GM23338 (cell line): ENCODE measurements around the gene TNIP1. TPM values are rescaled to one million over a fixed set of nuclear protein-coding genes. Genes with fewer than 3 reads are reported as not detected.

ENCODE experiments used
- ATAC-seq: fragments of 200-7000 bp; cut with Tn5 transposase; 3 replicates; pipeline ENCODE4 v1.9.1; 2020
- DNase-seq: peaks from one replicate; pipeline ENCODE4 v3.0.0-alpha.2; 2015; ENCODE audit warnings: low spot score
- H2AFZ ChIP-seq: fragments of 200-600 bp; sonication (generic); 2 replicates; pipeline ENCODE4 v1.8.0; 2016; ENCODE audit warnings: antibody characterized with exemption, mild to moderate bottlenecking, moderate library complexity
- H3F3A ChIP-seq: fragments of 200-600 bp; sonication (generic); replicated peaks from 2 replicates; pipeline ENCODE4 v1.8.0; 2017; ENCODE audit warnings: antibody characterized with exemption, mixed run types, low read depth
- H3K27ac ChIP-seq: fragments of 200-600 bp; sonication (generic); 2 replicates; pipeline ENCODE4 v1.6.1; 2016; ENCODE audit warnings: low read depth
- H3K27me3 ChIP-seq: fragments of 200-600 bp; sonication (generic); 2 replicates; pipeline ENCODE4 v1.8.0; 2016; ENCODE audit warnings: mild to moderate bottlenecking, mixed run types, moderate library complexity; ENCODE audit not compliant: insufficient read depth
- H3K36me3 ChIP-seq: fragments of 200-600 bp; sonication (generic); 2 replicates; pipeline ENCODE4 v1.8.0; 2016; ENCODE audit warnings: mild to moderate bottlenecking; ENCODE audit not compliant: insufficient read depth
- H3K4me1 ChIP-seq: fragments of 200-600 bp; sonication (generic); 2 replicates; pipeline ENCODE4 v1.8.0; 2016; ENCODE audit warnings: mild to moderate bottlenecking, moderate library complexity; ENCODE audit not compliant: insufficient read depth
- H3K4me2 ChIP-seq: fragments of 200-600 bp; sonication (generic); 2 replicates; pipeline ENCODE4 v1.7.1; 2017; ENCODE audit warnings: mixed run types
- H3K4me3 ChIP-seq: fragments of 200-600 bp; sonication (generic); 2 replicates; pipeline ENCODE4 v1.6.1; 2016; ENCODE audit warnings: mixed run types
- H3K79me2 ChIP-seq: fragments of 200-600 bp; sonication (generic); replicated peaks from 2 replicates; pipeline ENCODE4 v1.8.0; 2017; ENCODE audit warnings: mild to moderate bottlenecking; ENCODE audit not compliant: insufficient read depth
- H3K9me2 ChIP-seq: fragments of 200-600 bp; sonication (generic); 2 replicates; pipeline ENCODE4 v1.8.0; 2017; ENCODE audit not compliant: insufficient read depth
- H4K20me1 ChIP-seq: fragments of 200-600 bp; sonication (generic); replicated peaks from 2 replicates; pipeline ENCODE4 v1.8.0; 2017; ENCODE audit warnings: mild to moderate bottlenecking; ENCODE audit not compliant: insufficient read depth
- H3K27ac Mint-ChIP-seq: 2 replicates; pipeline ENCODE4 v1.8.0; 2020; ENCODE audit warnings: inconsistent platforms, mild to moderate bottlenecking, moderate library complexity, mixed read lengths
- H3K27me3 Mint-ChIP-seq: 3 replicates; pipeline ENCODE4 v1.8.0; 2022; ENCODE audit warnings: low read depth, mild to moderate bottlenecking, moderate library complexity, mixed read lengths, inconsistent platforms; ENCODE audit not compliant: insufficient read depth, poor library complexity
- H3K36me3 Mint-ChIP-seq: 3 replicates; pipeline ENCODE4 v1.8.0; 2021; ENCODE audit warnings: low read depth, mild to moderate bottlenecking, inconsistent platforms, moderate library complexity, mixed read lengths
- H3K4me1 Mint-ChIP-seq: 3 replicates; pipeline ENCODE4 v1.8.0; 2020; ENCODE audit warnings: mild to moderate bottlenecking, inconsistent platforms, mixed read lengths
- H3K4me3 Mint-ChIP-seq: 3 replicates; pipeline ENCODE4 v1.8.0; 2021; ENCODE audit warnings: moderate library complexity, mild to moderate bottlenecking, inconsistent platforms, mixed read lengths
- H3K9me3 Mint-ChIP-seq: 3 replicates; pipeline ENCODE4 v1.8.0; 2020; ENCODE audit warnings: moderate library complexity, mild to moderate bottlenecking, inconsistent platforms, mixed read lengths
- CREB1 ChIP-seq: fragments of 250-450 bp; sonication (Bioruptor Pico); IDR thresholded peaks from 2 replicates; pipeline ENCODE4 v1.5.0; 2020; ENCODE audit warnings: low read depth, mild to moderate bottlenecking, moderate library complexity
- CTCF ChIP-seq, 2 experiments: fragments of 200-600 bp in 1 of 2; sonication (generic) in 1 of 2; conservative IDR thresholded peaks; 2 replicates each; pipeline versions ENCODE4 v1.5.1 to v1.6.1; 2016 to 2017; ENCODE audit warnings: antibody characterized with exemption in 2 of 2, low read depth in 2 of 2, mild to moderate bottlenecking in 2 of 2, moderate library complexity in 1 of 2
- ETS1 ChIP-seq: IDR thresholded peaks from 2 replicates; pipeline ENCODE4 v1.6.1; 2016; ENCODE audit warnings: antibody characterized with exemption
- EZH2 ChIP-seq: fragments of 200-600 bp; sonication (generic); IDR thresholded peaks from one replicate; pipeline ENCODE4 v1.8.0; 2017; ENCODE audit warnings: antibody characterized with exemption, mild to moderate bottlenecking, low read depth; ENCODE audit not compliant: unreplicated experiment
- EZH2phosphoT487 ChIP-seq: fragments of 200-600 bp; sonication (generic); IDR thresholded peaks from one replicate; pipeline ENCODE4 v1.8.1; 2018; ENCODE audit warnings: antibody characterized with exemption; ENCODE audit not compliant: unreplicated experiment
- JUNB ChIP-seq: IDR thresholded peaks from one replicate; pipeline ENCODE4 v1.6.1; 2016; ENCODE audit warnings: antibody characterized with exemption; ENCODE audit not compliant: unreplicated experiment
- NANOG ChIP-seq: IDR thresholded peaks from 2 replicates; pipeline ENCODE4 v1.6.1; 2016; ENCODE audit warnings: antibody characterized with exemption, borderline replicate concordance
- POLR2AphosphoS5 ChIP-seq: IDR thresholded peaks from 2 replicates; pipeline ENCODE4 v1.6.1; 2016; ENCODE audit warnings: antibody characterized with exemption, low read depth
- REST ChIP-seq: IDR thresholded peaks from one replicate; pipeline ENCODE4 v1.6.1; 2018; ENCODE audit warnings: antibody characterized with exemption; ENCODE audit not compliant: unreplicated experiment
- STAT1 ChIP-seq: IDR thresholded peaks from one replicate; pipeline ENCODE4 v1.6.1; 2016; ENCODE audit warnings: antibody characterized with exemption; ENCODE audit not compliant: unreplicated experiment
- ZNF114 ChIP-seq: fragments of 250-450 bp; sonication (Bioruptor Pico); IDR thresholded peaks from 2 replicates; pipeline ENCODE4 v1.5.0; 2020; ENCODE audit warnings: mild to moderate bottlenecking, moderate library complexity
- ZNF331 ChIP-seq: fragments of 250-450 bp; sonication (Bioruptor Pico); IDR thresholded peaks from 2 replicates; pipeline ENCODE4 v1.5.0; 2020; ENCODE audit warnings: low read depth, mild to moderate bottlenecking, moderate library complexity
- ZNF462 ChIP-seq: fragments of 250-450 bp; sonication (Bioruptor Pico); IDR thresholded peaks from 2 replicates; pipeline ENCODE4 v1.5.0; 2020; ENCODE audit warnings: mild to moderate bottlenecking, moderate library complexity
- polyA plus RNA-seq: library from polyadenylated mRNA; unstranded; fragments of >200 nt; fragmentation: Nextera tagmentation; extraction: Ambion mirVana; gene quantifications from 2 replicates; pipeline ENCODE4 v1.2.1, GENCODE V29; 2016
- total RNA-seq: library from RNA; depleted of rRNA; stranded (reverse); fragments of >200 nt; shearing (Covaris generic); gene quantifications from 2 replicates; pipeline ENCODE4 v1.2.3, GENCODE V29; 2014

TNIP1 gene
- total and polyA plus RNA-seq, 2 experiments from 2014 or later: 10.3 to 29.6 TPM

- no peaks in the 10 kb centered on the region for H3K4me1 ChIP-seq
- Mint-ChIP-seq H3K9me3 (no peaks in the 10 kb centered on the region), H3K4me1 (no peaks in the 10 kb centered on the region), H3K36me3 (peaks cover 11% of the 10 kb centered on the region), H3K27ac (no peak overlapping the region), H3K4me3 (no peak overlapping the region), H3K27me3 (peaks cover 5% of the 10 kb centered on the region)
- H2AFZ ChIP-seq: no peak overlapping the region
- DNase-seq (no peak), ATAC-seq (no peak)
- H4K20me1 ChIP-seq: no peaks in the 10 kb centered on the region
- H3K4me2 ChIP-seq: no peak overlapping the region
- no peaks in the 10 kb centered on the region for H3K79me2 ChIP-seq
- no peak overlapping the region for H3K4me3 ChIP-seq
- H3F3A ChIP-seq: no peaks in the 10 kb centered on the region
- H3K27me3 ChIP-seq: no peaks in the 10 kb centered on the region
- TF ChIP-seq EZH2phosphoT487 (no peak), CTCF (conservative IDR thresholded peaks at IDR 0.05; ENCODE audit: low read depth in 2 of 2) (no peak), ETS1 (no peak), POLR2AphosphoS5 (no peak), REST (no peak), JUNB (no peak), NANOG (no peak), ZNF462 (CRISPR knock-in tag) (no peak), ZNF114 (CRISPR knock-in tag) (no peak), ZNF331 (CRISPR knock-in tag) (no peak), CREB1 (CRISPR knock-in tag) (no peak), STAT1 (no peak), EZH2 (no peak)
- H3K36me3 ChIP-seq: no peaks in the 10 kb centered on the region
- no peaks in the 10 kb centered on the region for H3K9me2 ChIP-seq
- 0 out of 2 replicates have a peak overlapping the region, but pooled peaks have one; percentile 19 for H3K27ac ChIP-seq
Observed at GRCh38 chr5:151107738-151108520, 27.1 kb upstream of the TNIP1 start.
